H1 (cell line): ENCODE data around the gene GOLIM4. TPM values are rescaled to one million over a fixed set of nuclear protein-coding genes. Genes with fewer than 3 reads are reported as not detected.

Experiments used
- SP2 ChIP-seq: IDR thresholded peaks from 2 replicates; pipeline ENCODE4 v1.6.1; 2012; ENCODE audit warnings: mild to moderate bottlenecking, low read length, inconsistent platforms
- TAF1 ChIP-seq: IDR thresholded peaks from 2 replicates; pipeline ENCODE4 v1.6.1; 2011; ENCODE audit warnings: mild to moderate bottlenecking, low read depth, low read length
- polyA plus RNA-seq, 7 experiments: library from polyadenylated mRNA; depleted of rRNA in 3 of 7; stranded (reverse) in 5 of 7; unstranded in 2 of 7; fragments of >200 nt in 5 of 7; fragments of 200-250 nt in 2 of 7; gene quantifications; 1 replicate in 5 of 7; 2 replicates in 1 of 7; 4 replicates in 1 of 7; pipeline versions ENCODE4 v1.2.1 to v1.2.3, GENCODE V29; 2011 to 2013; ENCODE audit warnings: missing spikeins in 2 of 7, mixed read lengths in 2 of 7
- total RNA-seq: library from RNA; stranded (reverse); fragmentation: NEBNext Ultra II Directional; extraction: Animal tissue kit (Norgen Biotek cat#: 25700); gene quantifications from 2 replicates; pipeline ENCODE4 v1.2.1, GENCODE V29; 2021

Gene GOLIM4
- total and polyA plus RNA-seq, 2 of the 8 experiments (the other 6 are each of a cell fraction or from before 2014, with no cell fraction given), result 5.6 to 29.7 TPM

DNA sequence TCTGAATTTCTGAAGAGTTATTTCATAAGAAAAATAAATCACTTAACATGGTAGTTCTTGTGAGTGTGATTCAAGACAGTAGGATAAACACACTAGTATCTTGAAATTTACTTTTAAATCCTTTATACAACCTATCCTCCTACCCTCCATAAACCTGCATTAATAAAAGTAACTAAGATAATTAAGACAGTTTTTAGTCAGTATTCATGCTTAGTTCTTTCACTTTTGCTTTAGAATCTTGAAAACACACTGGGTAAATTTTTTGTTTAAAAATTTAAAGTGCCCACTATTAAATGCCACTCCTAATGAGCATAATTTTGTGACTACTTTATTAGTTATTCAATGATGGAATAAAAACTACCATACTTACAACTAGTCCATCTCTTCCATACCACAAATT lies 28.8 kb downstream of the GOLIM4 start (continued):
- TF ChIP-seq TAF1 (no peak), SP2 (no peak)
